Activated CD4-positive, alpha-beta T cell treated with anti-CD3 and anti-CD28 coated beads for 24 hours (primary cell): ENCODE measurements around the gene RTF2.

Experiments used
- DNase-seq, 2 donors: peaks; one replicate each; pipeline ENCODE4 v3.0.0-alpha.2; 2020; ENCODE audit warnings: low read depth in 2 of 2

The RTF2 gene

GRCh38 chr20:56438284-56438683, 30.1 kb upstream of the RTF2 start:
- DNase-seq = no peak

GRCh38 chr20:56439771-56440291, 28.6 kb upstream of the RTF2 start:
- DNase-seq = no peak

- DNase-seq = peak in 1 of 2 donors; percentile 21
Observed at GRCh38 chr20:56440346-56441007, 27.9 kb upstream of the RTF2 start.

GRCh38 chr20:56442389-56443365, 25.8 kb upstream of the RTF2 start:
- no peak for DNase-seq

GRCh38 chr20:56443654-56444540, 24.5 kb upstream of the RTF2 start:
- DNase-seq = no peak

GRCh38 chr20:56445130-56445529, 23.3 kb upstream of the RTF2 start:
- DNase-seq = no peak

GRCh38 chr20:56445540-56445939, 22.9 kb upstream of the RTF2 start:
- no peak for DNase-seq

GRCh38 chr20:56447227-56447626, 21.2 kb upstream of the RTF2 start:
- no peak for DNase-seq

- DNase-seq = no peak
Observed at GRCh38 chr20:56449459-56449858, 19.0 kb upstream of the RTF2 start.

GRCh38 chr20:56451056-56451765, 17.2 kb upstream of the RTF2 start:
- DNase-seq = no peak

GRCh38 chr20:56453352-56453751, 15.1 kb upstream of the RTF2 start:
- DNase-seq = no peak

GRCh38 chr20:56454754-56455153, 13.7 kb upstream of the RTF2 start:
- DNase-seq = no peak

GRCh38 chr20:56458206-56458821, 10.1 kb upstream of the RTF2 start:
- no peak for DNase-seq

GRCh38 chr20:56460459-56460858, 8.0 kb upstream of the RTF2 start:
- no peak for DNase-seq

- no peak for DNase-seq
Observed at GRCh38 chr20:56461576-56461975, 6.9 kb upstream of the RTF2 start.

- DNase-seq = no peak
Observed at GRCh38 chr20:56463428-56463827, 5.0 kb upstream of the RTF2 start.

- no peak for DNase-seq
Observed at GRCh38 chr20:56465997-56466396, 2.4 kb upstream of the RTF2 start.

- DNase-seq = no peak
Observed at GRCh38 chr20:56467968-56468315, 485 bp upstream of the RTF2 start.

- no peak for DNase-seq
Observed at GRCh38 chr20:56469077-56469449, 636 bp downstream of the RTF2 start.

GRCh38 chr20:56483970-56484369, 15.5 kb downstream of the RTF2 start:
- no peak for DNase-seq

GRCh38 chr20:56487216-56487615, 18.8 kb downstream of the RTF2 start:
- no peak for DNase-seq
